ENCODE measurements around the gene SGMS1.

DNA sequence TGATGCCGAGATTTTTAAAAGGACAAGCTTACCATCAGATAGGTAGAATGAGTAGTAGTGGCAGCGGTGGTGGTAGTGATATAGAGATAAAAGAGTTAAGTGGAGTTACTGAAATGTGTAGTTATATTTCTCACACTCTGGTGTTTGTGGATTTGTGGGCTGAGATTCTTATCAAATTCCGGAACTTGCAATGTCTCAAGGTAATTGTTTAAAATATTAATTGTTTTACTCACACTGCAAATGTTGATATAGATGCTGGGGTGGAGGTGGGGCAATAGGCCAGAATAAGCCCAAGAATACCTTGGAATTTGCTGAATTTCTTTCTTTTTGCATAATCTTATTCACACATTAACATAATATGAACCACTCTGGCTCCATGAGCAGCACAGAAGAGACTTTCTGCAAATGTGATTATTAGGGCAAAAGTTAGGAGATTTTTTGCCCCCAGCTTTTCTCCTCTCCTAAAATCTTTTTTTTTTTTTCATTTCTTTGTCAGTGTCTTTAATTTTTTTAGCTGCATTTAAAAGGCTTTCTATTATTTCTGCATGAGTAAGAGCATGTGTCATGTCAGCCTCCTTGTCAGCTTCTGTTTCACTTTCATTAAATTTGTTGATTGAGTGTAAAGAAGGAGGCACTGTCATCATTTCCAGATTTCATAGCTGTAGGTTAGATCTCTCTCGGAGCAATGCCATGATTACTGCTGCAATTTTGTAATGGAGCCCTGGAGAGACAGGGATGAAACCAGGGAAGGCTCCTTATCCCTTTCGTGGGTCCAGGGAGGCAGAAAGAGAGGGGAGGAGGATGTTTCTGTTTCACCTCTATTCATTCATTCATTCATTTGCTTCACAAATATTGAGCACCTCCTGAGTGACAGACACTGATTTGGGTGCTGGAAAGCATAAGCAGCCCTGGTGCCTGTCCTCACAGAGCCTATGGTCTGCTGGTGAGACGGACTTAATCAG is 13.1 kb upstream of the SGMS1 start:
- TF ChIP-seq CTCF (IDR thresholded peaks at IDR 0.05) (no peak), POLR2AphosphoS5 (IDR thresholded peaks at IDR 0.05) (no peak), POLR2A (IDR thresholded peaks at IDR 0.05; ENCODE audit: low read depth) (no peak), EP300 (IDR thresholded peaks at IDR 0.05) (no peak)
